Measurements from ENCODE around the gene NUB1.

NUB1 gene

GRCh38 chr7:151389096-151389767 is 47.6 kb downstream of the NUB1 start:
- no peak for DNase-seq (ENCODE audit: insufficient read length, low spot score)
- no peak for FAIRE-seq
- TF ChIP-seq POLR2A (IDR thresholded peaks at IDR 0.05; ENCODE audit: low read depth, low read length): no peak

- DNase-seq (ENCODE audit: insufficient read length, low spot score) (no peak), FAIRE-seq (no peak)
- no peak for TF ChIP-seq POLR2A (IDR thresholded peaks at IDR 0.05; ENCODE audit: low read depth, low read length)
These were observed 48.4 kb downstream of the NUB1 start for GRCh38 chr7:151389768-151390597.

- FAIRE-seq: no peak
- no peak for TF ChIP-seq POLR2A (IDR thresholded peaks at IDR 0.05; ENCODE audit: low read depth, low read length)
These were observed 49.2 kb downstream of the NUB1 start for GRCh38 chr7:151390598-151391357.

GRCh38 chr7:151391358-151391730 is 49.7 kb downstream of the NUB1 start:
- no peak for TF ChIP-seq POLR2A (IDR thresholded peaks at IDR 0.05; ENCODE audit: low read depth, low read length)
- DNase-seq (ENCODE audit: insufficient read length, low spot score) (no peak), FAIRE-seq (no peak)

More at GRCh38 chr7:151390598-151391357, 49.2 kb downstream of the NUB1 start:
- no peak for DNase-seq (ENCODE audit: insufficient read length, low spot score)

- TF ChIP-seq POLR2A (IDR thresholded peaks at IDR 0.05; ENCODE audit: low read depth, low read length): no peak
- no peak for FAIRE-seq
- no peak for DNase-seq (ENCODE audit: insufficient read length, low spot score)
These were observed 50.4 kb downstream of the NUB1 start for GRCh38 chr7:151392002-151392401.

GRCh38 chr7:151392426-151392825 is 50.8 kb downstream of the NUB1 start:
- DNase-seq (ENCODE audit: insufficient read length, low spot score) (no peak), FAIRE-seq (no peak)
- no peak for TF ChIP-seq POLR2A (IDR thresholded peaks at IDR 0.05; ENCODE audit: low read depth, low read length)

- DNase-seq (ENCODE audit: insufficient read length, low spot score) (no peak), FAIRE-seq (no peak)
- TF ChIP-seq POLR2A (IDR thresholded peaks at IDR 0.05; ENCODE audit: low read depth, low read length): no peak
These were observed 51.7 kb downstream of the NUB1 start for GRCh38 chr7:151393031-151393977.

GRCh38 chr7:151394076-151395035 is 52.7 kb downstream of the NUB1 start:
- FAIRE-seq (no peak), DNase-seq (ENCODE audit: insufficient read length, low spot score) (no peak)
- no peak for TF ChIP-seq POLR2A (IDR thresholded peaks at IDR 0.05; ENCODE audit: low read depth, low read length)

GRCh38 chr7:151395036-151395367 is 53.4 kb downstream of the NUB1 start:
- FAIRE-seq: no peak

GRCh38 chr7:151396328-151396970 is 54.8 kb downstream of the NUB1 start:
- TF ChIP-seq POLR2A (IDR thresholded peaks at IDR 0.05; ENCODE audit: low read depth, low read length): no peak
- DNase-seq (ENCODE audit: insufficient read length, low spot score) (no peak), FAIRE-seq (no peak)

More at GRCh38 chr7:151395036-151395367, 53.4 kb downstream of the NUB1 start:
- no peak for DNase-seq (ENCODE audit: insufficient read length, low spot score)
- TF ChIP-seq POLR2A (IDR thresholded peaks at IDR 0.05; ENCODE audit: low read depth, low read length): no peak

GRCh38 chr7:151397026-151397425 is 55.4 kb downstream of the NUB1 start:
- no peak for TF ChIP-seq POLR2A (IDR thresholded peaks at IDR 0.05; ENCODE audit: low read depth, low read length)
- DNase-seq (ENCODE audit: insufficient read length, low spot score) (no peak), FAIRE-seq (no peak)
